Retinal pigment epithelial cell (primary cell): Measurements from ENCODE around the gene PCDH1.

ENCODE experiments used
- DNase-seq: peaks from one replicate; pipeline ENCODE4 v3.0.0-alpha.2; 2010; ENCODE audit warnings: low read depth
- H3K4me3 ChIP-seq: 2 replicates; pipeline ENCODE4 v1.5.1; 2011; ENCODE audit warnings: mild to moderate bottlenecking, low read length, control low read depth, moderate library complexity
- TF ChIP-seq, protein P1 (sequence below): conservative IDR thresholded peaks from 2 replicates; pipeline ENCODE4 v1.5.1; 2011; ENCODE audit warnings: low read depth, low read length, control low read depth, inconsistent platforms

PCDH1 gene

DNA sequence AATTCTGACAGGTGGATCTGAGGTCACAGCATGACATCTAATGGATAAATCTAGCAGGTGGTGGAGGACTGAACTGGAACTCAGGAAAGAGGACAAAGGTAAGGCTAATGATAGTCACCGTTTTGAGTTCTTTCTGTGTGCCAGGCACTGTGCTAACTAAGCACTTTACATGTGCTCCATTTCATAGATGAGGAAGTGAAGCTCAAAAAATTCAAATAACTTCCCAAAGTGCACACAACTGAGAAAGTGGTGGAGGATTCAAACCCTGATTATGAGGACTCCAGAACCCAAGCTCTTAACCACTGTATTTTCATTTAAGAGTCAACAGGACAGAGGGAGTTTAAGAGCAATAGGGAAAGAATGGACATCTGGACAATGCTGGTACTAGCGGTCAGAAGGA lies 38.3 kb upstream of the PCDH1 start:
- no peak for DNase-seq
- H3K4me3 ChIP-seq: no peak overlapping the region
- TF ChIP-seq, protein P1, sequence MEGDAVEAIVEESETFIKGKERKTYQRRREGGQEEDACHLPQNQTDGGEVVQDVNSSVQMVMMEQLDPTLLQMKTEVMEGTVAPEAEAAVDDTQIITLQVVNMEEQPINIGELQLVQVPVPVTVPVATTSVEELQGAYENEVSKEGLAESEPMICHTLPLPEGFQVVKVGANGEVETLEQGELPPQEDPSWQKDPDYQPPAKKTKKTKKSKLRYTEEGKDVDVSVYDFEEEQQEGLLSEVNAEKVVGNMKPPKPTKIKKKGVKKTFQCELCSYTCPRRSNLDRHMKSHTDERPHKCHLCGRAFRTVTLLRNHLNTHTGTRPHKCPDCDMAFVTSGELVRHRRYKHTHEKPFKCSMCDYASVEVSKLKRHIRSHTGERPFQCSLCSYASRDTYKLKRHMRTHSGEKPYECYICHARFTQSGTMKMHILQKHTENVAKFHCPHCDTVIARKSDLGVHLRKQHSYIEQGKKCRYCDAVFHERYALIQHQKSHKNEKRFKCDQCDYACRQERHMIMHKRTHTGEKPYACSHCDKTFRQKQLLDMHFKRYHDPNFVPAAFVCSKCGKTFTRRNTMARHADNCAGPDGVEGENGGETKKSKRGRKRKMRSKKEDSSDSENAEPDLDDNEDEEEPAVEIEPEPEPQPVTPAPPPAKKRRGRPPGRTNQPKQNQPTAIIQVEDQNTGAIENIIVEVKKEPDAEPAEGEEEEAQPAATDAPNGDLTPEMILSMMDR: no peak

DNA sequence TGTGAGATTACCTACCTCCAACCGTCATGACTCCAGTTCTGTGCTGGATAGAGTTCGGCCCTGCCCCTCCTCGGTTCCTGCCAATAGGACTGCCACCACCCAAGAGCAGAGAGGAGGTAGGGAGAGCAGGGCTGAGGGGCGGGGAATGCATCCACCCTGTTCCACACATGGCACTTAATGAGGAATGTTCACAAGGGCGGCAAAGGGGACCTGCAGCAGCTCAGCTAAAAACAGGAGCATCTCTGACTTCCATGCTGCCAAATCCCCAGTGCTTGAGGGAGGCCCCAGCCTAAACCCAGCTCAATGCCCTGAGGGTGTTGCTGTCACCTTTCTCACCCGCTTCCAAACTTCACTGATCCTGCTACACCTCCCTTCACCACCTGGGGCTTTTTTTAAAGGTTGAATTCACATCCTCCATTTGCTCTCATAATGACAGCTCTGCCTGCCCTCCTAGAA lies 37.7 kb upstream of the PCDH1 start:
- TF ChIP-seq, protein P1: no peak
- DNase-seq: no peak
- H3K4me3 ChIP-seq: no peak overlapping the region

GRCh38 chr5:141914797-141915196 lies 36.6 kb upstream of the PCDH1 start:
- TF ChIP-seq, protein P1: no peak
- no peak for DNase-seq
- H3K4me3 ChIP-seq: no peak overlapping the region

DNA sequence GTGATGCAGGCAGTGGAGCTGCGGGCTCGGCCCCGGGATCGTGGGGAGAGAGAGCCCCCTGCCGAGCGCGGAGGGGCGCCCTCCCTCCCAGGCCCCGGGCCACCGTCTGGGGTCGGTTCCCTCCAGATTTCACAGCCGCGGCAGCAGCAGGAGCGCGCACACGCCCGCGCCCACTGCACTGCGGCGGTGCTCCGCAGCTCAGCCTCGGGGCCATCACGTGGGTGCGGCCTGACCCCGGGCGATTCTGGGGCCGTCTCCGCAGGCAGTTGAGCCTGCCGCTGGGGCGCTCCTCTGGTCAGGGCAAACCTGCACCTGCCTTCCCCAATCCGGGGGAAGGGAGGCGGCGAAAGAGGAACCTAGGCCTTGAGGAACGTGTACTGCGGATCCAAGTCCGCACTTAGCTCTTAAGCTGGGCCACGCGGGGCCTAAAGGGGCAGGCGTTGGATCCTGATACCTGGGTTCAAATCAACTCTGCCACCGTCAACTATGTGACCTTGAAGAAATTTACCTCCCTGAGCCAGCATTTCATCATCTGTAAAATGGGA lies 36.1 kb upstream of the PCDH1 start:
- H3K4me3 ChIP-seq: peak overlapping the region; percentile 18
- TF ChIP-seq, protein P1: peak; percentile 38
- peak; percentile 20 for DNase-seq

DNA sequence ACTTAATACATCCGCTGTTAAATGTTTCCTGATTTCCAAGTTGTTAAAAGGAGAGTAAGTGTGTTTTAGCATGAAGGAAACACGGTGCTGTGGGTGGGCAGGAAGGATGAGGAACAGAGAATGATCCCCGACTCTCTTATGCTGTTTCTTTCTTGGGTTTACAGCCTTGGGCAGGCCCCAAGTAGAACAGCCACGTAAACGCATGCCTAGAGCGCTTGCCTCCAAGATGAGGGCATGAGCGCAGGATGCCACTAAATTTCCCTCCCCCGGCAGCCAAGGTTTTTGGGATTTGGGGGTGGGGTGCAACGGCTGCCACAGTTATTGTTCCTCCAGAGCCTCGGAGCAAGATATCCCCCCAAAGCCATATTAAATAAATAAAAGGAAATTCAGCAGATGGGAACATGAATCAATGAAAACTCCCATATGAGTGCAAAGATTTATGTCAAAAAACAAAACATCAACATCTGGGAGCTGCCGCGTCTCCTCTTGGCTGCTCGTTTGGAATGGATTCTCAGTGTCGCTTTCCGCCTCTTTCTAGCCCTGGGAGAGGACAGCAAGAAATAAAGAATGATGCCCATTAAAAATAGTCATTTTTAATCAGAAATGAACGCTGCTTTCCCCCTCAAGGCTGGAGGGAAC lies 35.5 kb upstream of the PCDH1 start:
- TF ChIP-seq, protein P1: no peak

DNA sequence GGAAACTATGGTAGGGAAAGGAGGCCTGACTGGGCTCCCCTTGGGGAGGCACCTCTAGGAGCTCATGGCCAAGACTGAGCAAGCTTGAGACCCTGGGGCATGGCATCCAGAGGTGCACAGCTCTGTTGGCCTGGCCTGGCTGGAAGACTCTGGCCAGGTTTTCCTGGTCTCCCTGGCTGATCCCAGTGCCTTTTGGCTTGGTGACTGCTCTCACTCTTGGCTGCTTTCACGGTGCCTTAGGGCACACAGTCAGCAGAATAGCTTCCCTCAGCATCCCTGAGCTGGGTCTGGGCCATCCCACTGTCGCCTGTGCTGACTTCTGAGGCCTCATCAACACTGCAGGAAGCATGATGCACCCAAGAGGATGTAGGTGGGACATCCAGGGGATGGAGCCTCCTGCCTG lies 32.1 kb upstream of the PCDH1 start:
- TF ChIP-seq, protein P1: no peak
- DNase-seq: no peak
- no peak overlapping the region for H3K4me3 ChIP-seq

More for the DNA sequence above, 35.5 kb upstream of the PCDH1 start:
- peak overlapping the region; percentile 18 for H3K4me3 ChIP-seq
- no peak for DNase-seq

DNA sequence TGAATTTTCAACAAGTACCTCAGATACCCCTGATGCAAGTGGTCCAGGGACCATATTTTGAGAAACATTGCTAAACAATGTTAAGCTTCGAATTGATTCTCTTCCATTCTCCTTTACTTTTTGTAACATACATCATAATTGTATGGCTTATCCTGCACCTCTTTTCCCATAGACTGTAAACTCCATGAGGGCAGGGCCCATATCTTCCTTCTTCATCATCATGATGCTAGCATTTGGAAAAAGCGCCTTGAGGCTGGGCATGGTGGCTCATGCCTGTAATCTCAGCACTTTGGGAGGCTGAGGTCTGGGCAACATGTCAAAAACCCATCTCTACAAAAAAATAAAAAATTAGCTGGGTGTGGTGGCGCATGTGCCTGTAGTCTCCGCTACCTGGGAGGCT lies 31.0 kb upstream of the PCDH1 start:
- TF ChIP-seq, protein P1: no peak
- H3K4me3 ChIP-seq: no peak overlapping the region
- DNase-seq: no peak
